Suprapubic skin (tissue), 3 donors: ENCODE data around the gene EGLN3.

Experiments used
- CTCF ChIP-seq, 2 donors: fragments of 200-600 bp in 1 of 2; fragments of 450-650 bp in 1 of 2; sonication (generic) in 1 of 2; IDR thresholded peaks; one replicate each; pipeline ENCODE4 v1.5.1; 2016 to 2019; ENCODE audit warnings: antibody characterized with exemption in 2 of 2, mild to moderate bottlenecking in 1 of 2, moderate library complexity in 1 of 2
- EP300 ChIP-seq: sonication (generic); formaldehyde crosslinking; IDR thresholded peaks from one replicate; pipeline ENCODE4 v1.6.1; 2017; ENCODE audit warnings: antibody characterized with exemption

- TF ChIP-seq EP300 (no peak), CTCF (IDR thresholded peaks at IDR 0.05) (no peak)
Measured at GRCh38 chr14:33986804-33987203, 35.9 kb upstream of the EGLN3 start.
